Vagina (tissue), 2 donors: ENCODE data around the gene GBP4.

Experiments used
- POLR2A ChIP-seq, 2 donors: fragments of 450-650 bp; IDR thresholded peaks; one replicate each; pipeline ENCODE4 v1.6.1; 2017; ENCODE audit warnings: antibody characterized with exemption in 2 of 2, mild to moderate bottlenecking in 2 of 2, moderate library complexity in 2 of 2
- POLR2AphosphoS5 ChIP-seq, 2 donors: sonication (generic); formaldehyde crosslinking; IDR thresholded peaks; one replicate each; pipeline ENCODE4 v1.9.0; 2017; ENCODE audit warnings: antibody characterized with exemption in 2 of 2, mild to moderate bottlenecking in 2 of 2, low read depth in 1 of 2; ENCODE audit not compliant: insufficient read depth in 1 of 2
- TF ChIP-seq, protein P1 (sequence below), 3 experiments: fragments of 450-650 bp in 2 of 3; fragments of 200-600 bp in 1 of 3; sonication (generic) in 1 of 3; IDR thresholded peaks; one replicate each; pipeline ENCODE4 v1.5.1; 2017 to 2019; ENCODE audit warnings: antibody characterized with exemption in 3 of 3, mild to moderate bottlenecking in 2 of 3, moderate library complexity in 2 of 3

DNA sequence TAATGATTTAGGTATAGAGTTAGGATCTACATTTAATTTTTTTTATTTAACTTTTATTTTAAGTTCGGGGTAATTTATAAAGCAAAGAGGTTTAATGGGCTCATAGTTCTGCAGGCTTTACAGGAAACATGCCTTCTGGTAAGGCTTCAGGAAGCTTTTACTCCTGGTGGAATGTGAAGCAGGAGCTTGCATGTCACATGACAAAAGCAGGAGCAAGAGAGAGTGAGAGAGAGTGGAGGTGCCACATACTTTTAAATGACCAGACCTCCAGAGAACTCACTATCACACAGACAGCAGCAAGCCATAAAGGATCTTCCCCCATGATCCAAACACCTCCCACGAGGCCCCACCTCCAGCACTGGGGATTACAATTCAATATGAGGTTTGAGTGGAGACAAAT, 55.3 kb downstream of the GBP4 start:
- TF ChIP-seq, protein P1, sequence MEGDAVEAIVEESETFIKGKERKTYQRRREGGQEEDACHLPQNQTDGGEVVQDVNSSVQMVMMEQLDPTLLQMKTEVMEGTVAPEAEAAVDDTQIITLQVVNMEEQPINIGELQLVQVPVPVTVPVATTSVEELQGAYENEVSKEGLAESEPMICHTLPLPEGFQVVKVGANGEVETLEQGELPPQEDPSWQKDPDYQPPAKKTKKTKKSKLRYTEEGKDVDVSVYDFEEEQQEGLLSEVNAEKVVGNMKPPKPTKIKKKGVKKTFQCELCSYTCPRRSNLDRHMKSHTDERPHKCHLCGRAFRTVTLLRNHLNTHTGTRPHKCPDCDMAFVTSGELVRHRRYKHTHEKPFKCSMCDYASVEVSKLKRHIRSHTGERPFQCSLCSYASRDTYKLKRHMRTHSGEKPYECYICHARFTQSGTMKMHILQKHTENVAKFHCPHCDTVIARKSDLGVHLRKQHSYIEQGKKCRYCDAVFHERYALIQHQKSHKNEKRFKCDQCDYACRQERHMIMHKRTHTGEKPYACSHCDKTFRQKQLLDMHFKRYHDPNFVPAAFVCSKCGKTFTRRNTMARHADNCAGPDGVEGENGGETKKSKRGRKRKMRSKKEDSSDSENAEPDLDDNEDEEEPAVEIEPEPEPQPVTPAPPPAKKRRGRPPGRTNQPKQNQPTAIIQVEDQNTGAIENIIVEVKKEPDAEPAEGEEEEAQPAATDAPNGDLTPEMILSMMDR (IDR thresholded peaks at IDR 0.05) = no peak
- no peak for TF ChIP-seq POLR2A (IDR thresholded peaks at IDR 0.05)
- no peak for TF ChIP-seq POLR2AphosphoS5 (IDR thresholded peaks at IDR 0.05; ENCODE audit: insufficient read depth in 1 of 2, low read depth in 1 of 2)
